Activated CD8-positive, alpha-beta T cell treated with anti-CD3 and anti-CD28 coated beads for 36 hours (primary cell): Measurements from ENCODE around the gene CUEDC2. TPM values are rescaled to one million over a fixed set of nuclear protein-coding genes. Genes with fewer than 3 reads are reported as not detected.

Experiments
- ATAC-seq: fragments of 200-7000 bp; cut with Tn5 transposase; one replicate; pipeline ENCODE4 v1.10.0; 2021; ENCODE audit warnings: mild to moderate bottlenecking, moderate library complexity
- CTCF ChIA-PET: fragments of 350-600 bp; sonication (Branson Sonifier 250); formaldehyde crosslinking; loops from one replicate; lab custom pipeline; 2021; ENCODE audit warnings: antibody characterized with exemption; lab: Charles Lee
- POLR2A ChIA-PET: fragments of 350-600 bp; sonication (Branson Sonifier 250); formaldehyde crosslinking; loops from one replicate; lab custom pipeline; 2021; ENCODE audit warnings: antibody characterized with exemption; lab: Charles Lee
- DNase-seq: peaks from one replicate; pipeline ENCODE4 v3.0.0-alpha.2; 2020
- H3K27ac Mint-ChIP-seq: one replicate; pipeline ENCODE4 v1.8.0; 2021; ENCODE audit warnings: mild to moderate bottlenecking, mixed read lengths
- H3K27me3 Mint-ChIP-seq: one replicate; pipeline ENCODE4 v1.8.0; 2021; ENCODE audit warnings: mixed read lengths
- H3K36me3 Mint-ChIP-seq: one replicate; pipeline ENCODE4 v1.8.0; 2021; ENCODE audit warnings: low read depth, mixed read lengths
- H3K4me1 Mint-ChIP-seq: one replicate; pipeline ENCODE4 v1.8.0; 2021; ENCODE audit warnings: low read depth, mixed read lengths
- H3K4me3 Mint-ChIP-seq: one replicate; pipeline ENCODE4 v1.8.0; 2021; ENCODE audit warnings: mild to moderate bottlenecking, moderate library complexity, mixed read lengths
- H3K9me3 Mint-ChIP-seq: one replicate; pipeline ENCODE4 v1.8.0; 2021; ENCODE audit warnings: mixed read lengths
- intact Hi-C: fragments of 100-400 bp; cut with micrococcal nuclease; formaldehyde crosslinking; loops from one replicate; pipeline ENCODE4 v1.10.0; 2022
- total RNA-seq, 2 experiments: library from RNA; stranded (reverse); gene quantifications; one replicate each; pipeline ENCODE4 v1.2.3, GENCODE V29; 2021
- TF ChIP-seq, protein P1 (sequence below): fragments of 200-600 bp; IDR thresholded peaks from one replicate; pipeline ENCODE4 v1.8.0; 2022; ENCODE audit warnings: antibody characterized with exemption, mild to moderate bottlenecking

Gene CUEDC2
- total RNA-seq, 2 experiments from 2014 or later = 71.8 to 76.4 TPM

DNA sequence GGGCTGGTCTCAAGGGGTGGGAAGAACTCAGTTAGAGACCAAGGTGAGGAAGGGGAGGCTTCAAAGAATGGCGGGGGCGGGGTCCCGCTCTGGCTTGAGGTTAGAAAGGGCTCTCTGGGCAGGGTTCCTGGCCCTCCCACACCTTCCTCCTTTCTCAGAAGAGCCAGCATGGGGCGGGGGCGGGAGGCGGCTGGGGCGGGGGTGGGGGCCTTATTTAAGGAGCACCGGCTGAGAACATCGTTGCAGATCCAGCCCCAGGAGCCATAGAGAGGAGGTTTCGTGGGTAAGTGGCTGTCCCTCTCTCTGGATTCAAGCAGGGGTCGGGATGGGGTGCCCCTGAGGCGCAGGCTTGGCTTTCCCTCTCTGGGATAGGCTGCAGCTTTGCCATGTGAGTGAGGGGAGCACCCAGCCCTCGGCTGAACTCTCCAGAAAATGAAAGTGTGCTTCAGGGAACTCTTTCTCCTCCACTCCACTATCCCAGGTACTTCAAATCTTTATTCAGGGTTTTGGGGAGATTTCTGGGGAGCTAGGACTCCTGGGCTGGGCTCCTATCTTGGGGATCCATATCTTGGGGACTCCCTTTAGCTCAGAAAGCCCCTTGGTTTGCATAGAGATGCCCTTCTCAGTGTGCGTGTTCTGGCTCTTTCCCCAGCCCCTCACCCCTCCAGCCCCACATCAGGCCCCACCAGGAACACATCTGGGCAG lies 3.3 kb upstream of the CUEDC2 start:
- Mint-ChIP-seq H3K27me3 (no peaks in the 10 kb centered on the region), H3K4me1 (peaks cover 44% of the 10 kb centered on the region), H3K9me3 (no peaks in the 10 kb centered on the region), H3K4me3 (peak overlapping the region; percentile 85), H3K36me3 (peaks cover 21% of the 10 kb centered on the region), H3K27ac (peak overlapping the region; percentile 91)
- ChIA-PET POLR2A (interaction anchor here (0.8 to 8.1 kb wide), 13 partner anchors 11 to 320 kb away, joined by 3 to 102 read pairs (median 5); partner anchors contain the start of genes C10orf95 and FBXL15), CTCF (interaction anchor here (0.7 to 5.1 kb wide), 9 partner anchors 9 to 206 kb away, joined by 3 to 32 read pairs (median 4); partner anchors contain the start of genes C10orf95, FBXL15 and NFKB2)
- intact Hi-C loops = no loop called here
- DNase-seq (peak; percentile 70), ATAC-seq (peak; percentile 5)
- TF ChIP-seq, protein P1, sequence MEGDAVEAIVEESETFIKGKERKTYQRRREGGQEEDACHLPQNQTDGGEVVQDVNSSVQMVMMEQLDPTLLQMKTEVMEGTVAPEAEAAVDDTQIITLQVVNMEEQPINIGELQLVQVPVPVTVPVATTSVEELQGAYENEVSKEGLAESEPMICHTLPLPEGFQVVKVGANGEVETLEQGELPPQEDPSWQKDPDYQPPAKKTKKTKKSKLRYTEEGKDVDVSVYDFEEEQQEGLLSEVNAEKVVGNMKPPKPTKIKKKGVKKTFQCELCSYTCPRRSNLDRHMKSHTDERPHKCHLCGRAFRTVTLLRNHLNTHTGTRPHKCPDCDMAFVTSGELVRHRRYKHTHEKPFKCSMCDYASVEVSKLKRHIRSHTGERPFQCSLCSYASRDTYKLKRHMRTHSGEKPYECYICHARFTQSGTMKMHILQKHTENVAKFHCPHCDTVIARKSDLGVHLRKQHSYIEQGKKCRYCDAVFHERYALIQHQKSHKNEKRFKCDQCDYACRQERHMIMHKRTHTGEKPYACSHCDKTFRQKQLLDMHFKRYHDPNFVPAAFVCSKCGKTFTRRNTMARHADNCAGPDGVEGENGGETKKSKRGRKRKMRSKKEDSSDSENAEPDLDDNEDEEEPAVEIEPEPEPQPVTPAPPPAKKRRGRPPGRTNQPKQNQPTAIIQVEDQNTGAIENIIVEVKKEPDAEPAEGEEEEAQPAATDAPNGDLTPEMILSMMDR = no peak

DNA sequence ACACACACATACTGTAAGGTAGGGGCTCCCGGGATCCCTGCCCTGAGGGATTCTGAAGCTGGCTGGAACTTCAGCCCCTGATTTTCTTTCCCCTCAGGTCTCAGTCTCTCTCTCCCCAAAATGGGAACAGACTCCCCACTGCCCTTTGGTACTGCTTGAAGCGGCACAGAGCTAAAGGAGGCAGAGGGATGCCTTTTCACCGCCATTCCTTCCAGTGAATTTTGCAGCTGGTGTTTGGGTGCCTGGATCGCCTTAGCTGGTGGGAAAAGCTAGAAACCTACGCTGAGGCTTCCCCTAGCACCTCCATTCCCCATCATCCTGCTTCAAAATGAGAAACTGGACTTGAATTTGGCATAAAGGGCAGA lies 2.7 kb upstream of the CUEDC2 start:
- no peak for DNase-seq
- Mint-ChIP-seq H3K36me3 (peaks cover 24% of the 10 kb centered on the region), H3K4me3 (peak overlapping the region; percentile 85), H3K27ac (peak overlapping the region; percentile 91), H3K9me3 (no peaks in the 10 kb centered on the region), H3K4me1 (peaks cover 46% of the 10 kb centered on the region), H3K27me3 (no peaks in the 10 kb centered on the region)
- CTCF ChIA-PET = interaction anchor here (0.8 to 5.1 kb wide), 7 partner anchors 9 to 206 kb away, joined by 3 to 32 read pairs (median 6); partner anchors contain the start of genes C10orf95 and FBXL15
- intact Hi-C loops = no loop called here
- POLR2A ChIA-PET = interaction anchor here (0.8 to 8.1 kb wide), 9 partner anchors 12 to 320 kb away, joined by 3 to 102 read pairs (median 6); partner anchors contain the start of genes C10orf95 and FBXL15
- TF ChIP-seq, protein P1 = no peak
- no peak for ATAC-seq

DNA sequence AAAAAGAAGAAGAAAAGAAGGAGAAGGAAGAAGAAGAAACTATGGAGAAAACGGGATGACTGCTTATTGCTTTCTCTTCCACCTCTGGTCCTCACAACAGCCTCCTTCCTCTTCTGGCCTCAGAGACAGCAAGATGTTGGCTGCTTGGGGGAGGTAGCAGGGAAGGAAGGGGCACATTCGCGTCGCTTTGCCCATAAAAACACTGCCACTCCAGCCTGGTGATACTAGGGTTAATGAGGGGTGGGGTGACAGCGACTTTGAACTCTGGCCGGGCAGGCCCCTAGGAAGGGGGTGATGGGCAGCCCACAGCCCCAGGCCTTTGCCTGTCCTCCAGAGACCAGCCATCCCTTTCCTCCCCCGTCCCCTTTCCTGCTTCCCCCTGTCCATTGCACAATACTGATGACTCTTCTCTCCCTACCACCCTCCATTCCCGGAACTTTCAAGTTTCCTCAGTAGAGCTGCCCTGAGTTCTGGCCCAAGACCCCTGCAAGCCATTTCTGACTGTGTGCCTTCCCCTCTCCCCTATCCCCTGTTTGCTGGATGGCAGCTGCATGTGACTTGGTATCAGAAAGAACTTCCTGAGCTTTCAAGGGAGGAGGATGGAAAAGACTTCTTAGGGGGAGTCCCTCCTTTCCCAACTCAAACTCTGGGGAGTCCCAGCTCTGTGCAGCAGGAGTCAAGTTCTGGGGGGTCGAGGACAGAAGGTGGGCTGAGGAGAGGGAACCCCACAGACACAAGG lies 2.2 kb upstream of the CUEDC2 start:
- H3K9me3 Mint-ChIP-seq = no peaks in the 10 kb centered on the region
- intact Hi-C loops = no loop called here
- H3K4me3 Mint-ChIP-seq = peak overlapping the region; percentile 85
- peak overlapping the region; percentile 91 for H3K27ac Mint-ChIP-seq
- CTCF ChIA-PET = interaction anchor here (0.8 to 5.1 kb wide), 8 partner anchors 8 to 205 kb away, joined by 3 to 32 read pairs (median 8); partner anchors contain the start of genes C10orf95 and FBXL15
- POLR2A ChIA-PET = interaction anchor here (0.8 to 8.1 kb wide), 9 partner anchors 11 to 319 kb away, joined by 3 to 102 read pairs (median 6); partner anchors contain the start of genes C10orf95 and FBXL15
- no peaks in the 10 kb centered on the region for H3K27me3 Mint-ChIP-seq
- no peak for ATAC-seq
- peak; percentile 30 for DNase-seq
- H3K4me1 Mint-ChIP-seq = peaks cover 46% of the 10 kb centered on the region
- peaks cover 24% of the 10 kb centered on the region for H3K36me3 Mint-ChIP-seq
- TF ChIP-seq, protein P1 = no peak

DNA sequence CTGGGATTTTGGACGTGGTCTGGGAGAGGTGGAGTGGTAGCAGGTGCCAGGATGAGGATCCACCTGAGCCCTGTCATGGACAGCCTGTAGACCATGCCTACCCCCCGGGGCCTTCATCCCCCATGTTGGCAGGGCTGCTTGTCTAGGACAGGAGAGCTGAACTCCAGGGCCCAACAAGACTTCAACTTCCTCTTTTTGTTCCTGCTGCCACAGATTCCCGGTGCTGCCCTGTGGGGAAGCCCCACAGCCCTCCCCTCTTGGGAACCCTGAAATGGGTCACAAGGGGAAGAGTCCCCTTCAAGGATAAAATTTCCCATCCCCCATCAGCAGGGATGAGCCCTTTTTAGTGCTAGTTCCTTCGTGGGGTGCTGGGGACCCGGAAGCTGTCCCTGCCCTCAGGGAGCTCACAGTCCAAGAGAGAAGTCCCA lies 1.3 kb upstream of the CUEDC2 start:
- Mint-ChIP-seq H3K4me3 (peak overlapping the region; percentile 95), H3K27ac (peak overlapping the region; percentile 74), H3K9me3 (no peaks in the 10 kb centered on the region), H3K27me3 (no peaks in the 10 kb centered on the region), H3K4me1 (peaks cover 46% of the 10 kb centered on the region), H3K36me3 (peaks cover 23% of the 10 kb centered on the region)
- ChIA-PET POLR2A (interaction anchor here (0.6 to 8.1 kb wide), 6 partner anchors 12 to 240 kb away, joined by 3 to 102 read pairs (median 16); partner anchors contain the start of genes C10orf95 and FBXL15), CTCF (interaction anchor here (1.5 to 5.1 kb wide), 5 partner anchors 12 to 204 kb away, joined by 4 to 32 read pairs (median 14); partner anchors contain the start of genes C10orf95 and FBXL15)
- TF ChIP-seq, protein P1 = no peak
- intact Hi-C loops = no loop called here
- ATAC-seq (no peak), DNase-seq (no peak)
